ENCODE measurements around the gene ZNF385C.
"Not testable (repeated sequence)": the region's sequence is repeated elsewhere in the genome, so short reads cannot be mapped to it uniquely, and the experiment has no call there.

ZNF385C gene

GRCh38 chr17:42019509-42020404 is 78.5 kb downstream of the ZNF385C start, which contains the start of gene NKIRAS2:
Gene NKIRAS2, plus strand, starts transcription at chr17:42020090. Its CDS starts 1,488 bp downstream, at chr17:42021578.
- peak; percentile 91 for DNase-seq (ENCODE audit: low read depth)

GRCh38 chr17:42018988-42019387 is 79.3 kb downstream of the ZNF385C start:
- no peak for DNase-seq (ENCODE audit: low read depth)

GRCh38 chr17:42018339-42018738 is 79.9 kb downstream of the ZNF385C start:
- no peak for DNase-seq (ENCODE audit: low read depth)

GRCh38 chr17:42017866-42018200 is 80.4 kb downstream of the ZNF385C start:
- no peak for DNase-seq (ENCODE audit: low read depth)

- DNase-seq (ENCODE audit: low read depth): peak; percentile 86
These were observed 81.1 kb downstream of the ZNF385C start, which contains the start of gene DNAJC7 for GRCh38 chr17:42016941-42017865. Gene DNAJC7, minus strand, starts transcription at chr17:42017439. Its CDS starts 23 bp downstream, at chr17:42017416.

- DNase-seq (ENCODE audit: low read depth): no peak
These were observed 81.9 kb downstream of the ZNF385C start for GRCh38 chr17:42016411-42016831.

GRCh38 chr17:42013740-42014139 is 84.5 kb downstream of the ZNF385C start:
- DNase-seq (ENCODE audit: low read depth): not testable (repeated sequence)

- DNase-seq (ENCODE audit: low read depth): not testable (repeated sequence)
These were observed 85.9 kb downstream of the ZNF385C start for GRCh38 chr17:42012363-42012762.

GRCh38 chr17:42010898-42011516 is 87.3 kb downstream of the ZNF385C start:
- DNase-seq (ENCODE audit: low read depth): no peak

- DNase-seq (ENCODE audit: low read depth): not testable (repeated sequence)
These were observed 88.0 kb downstream of the ZNF385C start for GRCh38 chr17:42010266-42010680.

GRCh38 chr17:42009170-42009569 is 89.1 kb downstream of the ZNF385C start:
- DNase-seq (ENCODE audit: low read depth): no peak

GRCh38 chr17:42005166-42005565 is 93.1 kb downstream of the ZNF385C start:
- no peak for DNase-seq (ENCODE audit: low read depth)

GRCh38 chr17:42002792-42003301 is 95.4 kb downstream of the ZNF385C start:
- no peak for DNase-seq (ENCODE audit: low read depth)

GRCh38 chr17:42002175-42002791 is 96.0 kb downstream of the ZNF385C start:
- DNase-seq (ENCODE audit: low read depth): no peak

- no peak for DNase-seq (ENCODE audit: low read depth)
These were observed 96.5 kb downstream of the ZNF385C start for GRCh38 chr17:42001729-42002128.

GRCh38 chr17:42000413-42001133 is 97.7 kb downstream of the ZNF385C start:
- no peak for DNase-seq (ENCODE audit: low read depth)

- no peak for DNase-seq (ENCODE audit: low read depth)
These were observed 99.8 kb downstream of the ZNF385C start for GRCh38 chr17:41998497-41998896.

GRCh38 chr17:41996855-41997164 is 101.5 kb downstream of the ZNF385C start:
- no peak for DNase-seq (ENCODE audit: low read depth)

- DNase-seq (ENCODE audit: low read depth): no peak
These were observed 105.7 kb downstream of the ZNF385C start for GRCh38 chr17:41992576-41992975.

- DNase-seq (ENCODE audit: low read depth): no peak
These were observed 108.4 kb downstream of the ZNF385C start for GRCh38 chr17:41989702-41990419.

Data from activated T-helper 1 cell treated with Interleukin-2 at 50 U/mL for 16 hours (primary cell).